ENCODE measurements around the gene GJA3.

DNA sequence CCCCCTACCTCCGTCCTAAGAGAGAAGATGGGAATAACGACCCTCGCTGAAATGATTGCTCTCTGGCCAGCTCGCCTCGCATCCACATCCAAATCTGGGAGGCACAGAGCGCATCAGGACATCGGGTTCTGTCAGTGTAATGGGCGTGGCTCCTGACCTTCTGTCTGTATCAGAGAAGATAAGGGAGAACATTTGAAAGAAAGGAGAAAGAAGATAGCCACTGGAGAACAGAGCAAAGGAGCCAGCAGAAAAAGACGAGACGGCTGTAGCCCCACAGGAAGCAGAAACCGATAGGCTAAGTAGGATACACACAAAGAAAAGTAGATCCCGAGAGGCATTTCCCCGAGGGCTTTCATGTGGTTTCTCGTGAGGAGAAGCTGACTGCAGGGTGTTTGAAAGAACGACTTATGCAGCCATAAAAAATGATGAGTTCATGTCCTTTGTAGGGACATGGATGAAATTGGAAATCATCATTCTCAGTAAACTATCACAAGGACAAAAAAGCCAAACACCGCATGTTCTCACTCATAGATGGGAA is 45.9 kb upstream of the GJA3 start:
- TF ChIP-seq EP300 (IDR thresholded peaks at IDR 0.05; ENCODE audit: borderline replicate concordance in 1 of 2, low read depth in 2 of 2, low read length in 2 of 2) (no peak), POLR2A (IDR thresholded peaks at IDR 0.05; ENCODE audit: control extremely low read depth in 1 of 2, low read depth in 2 of 2, low read length in 2 of 2) (no peak)
